Measurements from ENCODE around the gene SPIB.

Gene SPIB

GRCh38 chr19:50402544-50403301 lies 16.0 kb upstream of the SPIB start:
- TF ChIP-seq CTCF (IDR thresholded peaks at IDR 0.05; ENCODE audit: borderline replicate concordance, control extremely low read depth, extremely low read depth, insufficient read depth, missing control alignments): no peak
- no peak for DNase-seq (ENCODE audit: low spot score)
- in situ Hi-C loops (cut with MboI; ENCODE audit: low sequenced_read_pairs, unreplicated experiment): no loop called here

GRCh38 chr19:50406156-50406820 lies 12.4 kb upstream of the SPIB start:
- no peak for TF ChIP-seq CTCF (IDR thresholded peaks at IDR 0.05; ENCODE audit: borderline replicate concordance, control extremely low read depth, extremely low read depth, insufficient read depth, missing control alignments)
- DNase-seq (ENCODE audit: low spot score): no peak
- in situ Hi-C loops (cut with MboI; ENCODE audit: low sequenced_read_pairs, unreplicated experiment): no loop called here

DNA sequence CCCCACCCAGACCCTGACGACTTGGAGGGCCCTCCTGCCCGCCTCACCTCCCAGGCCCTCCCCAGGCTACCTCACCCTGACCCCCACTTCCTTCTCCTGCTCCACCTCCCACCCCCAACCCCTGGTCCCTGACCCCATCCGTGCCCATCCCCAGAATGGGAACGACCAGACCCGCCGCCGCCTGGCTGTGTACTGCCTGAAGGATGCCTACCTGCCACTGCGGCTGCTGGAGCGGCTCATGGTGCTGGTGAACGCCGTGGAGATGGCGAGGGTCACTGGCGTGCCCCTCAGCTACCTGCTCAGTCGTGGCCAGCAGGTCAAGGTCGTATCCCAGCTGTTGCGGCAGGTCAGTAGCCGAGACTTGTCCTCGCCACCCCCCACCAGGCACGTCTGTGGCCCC lies 11.9 kb upstream of the SPIB start:
- no peak for TF ChIP-seq CTCF (IDR thresholded peaks at IDR 0.05; ENCODE audit: borderline replicate concordance, control extremely low read depth, extremely low read depth, insufficient read depth, missing control alignments)
- in situ Hi-C loops (cut with MboI; ENCODE audit: low sequenced_read_pairs, unreplicated experiment): no loop called here

DNA sequence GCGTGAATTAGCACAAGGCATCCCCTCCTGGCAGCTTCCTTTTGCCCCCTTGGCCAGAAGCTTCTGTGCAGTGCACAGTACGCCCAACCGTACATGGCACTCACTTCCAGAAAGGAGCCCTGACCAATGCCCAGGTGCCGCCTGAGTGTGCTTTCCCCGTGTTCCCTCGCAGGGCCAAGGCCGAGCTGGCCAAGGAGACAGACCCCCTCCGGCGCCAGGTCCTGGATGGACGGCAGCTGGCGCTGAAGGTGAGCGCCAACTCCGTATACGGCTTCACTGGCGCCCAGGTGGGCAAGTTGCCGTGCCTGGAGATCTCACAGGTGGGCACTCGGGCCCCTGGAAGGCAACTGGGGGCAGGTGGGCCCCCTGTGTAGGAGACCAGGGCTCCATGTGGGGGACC lies 9.4 kb upstream of the SPIB start:
- TF ChIP-seq CTCF (IDR thresholded peaks at IDR 0.05; ENCODE audit: borderline replicate concordance, control extremely low read depth, extremely low read depth, insufficient read depth, missing control alignments): no peak
- in situ Hi-C loops (cut with MboI; ENCODE audit: low sequenced_read_pairs, unreplicated experiment): no loop called here
- DNase-seq (ENCODE audit: low spot score): no peak

More for the DNA sequence above, 11.9 kb upstream of the SPIB start:
- DNase-seq (ENCODE audit: low spot score): no peak

GRCh38 chr19:50410109-50410508 lies 8.6 kb upstream of the SPIB start:
- TF ChIP-seq CTCF (IDR thresholded peaks at IDR 0.05; ENCODE audit: borderline replicate concordance, control extremely low read depth, extremely low read depth, insufficient read depth, missing control alignments): no peak
- in situ Hi-C loops (cut with MboI; ENCODE audit: low sequenced_read_pairs, unreplicated experiment): no loop called here
- DNase-seq (ENCODE audit: low spot score): no peak

GRCh38 chr19:50412419-50412818 lies 6.3 kb upstream of the SPIB start:
- in situ Hi-C loops (cut with MboI; ENCODE audit: low sequenced_read_pairs, unreplicated experiment): no loop called here

More at GRCh38 chr19:50412419-50412818, 6.3 kb upstream of the SPIB start:
- no peak for DNase-seq (ENCODE audit: low spot score)
- no peak for TF ChIP-seq CTCF (IDR thresholded peaks at IDR 0.05; ENCODE audit: borderline replicate concordance, control extremely low read depth, extremely low read depth, insufficient read depth, missing control alignments)
